Liver (tissue), 9 donors: ENCODE results near the gene SYNGR1. TPM values are rescaled to one million over a fixed set of nuclear protein-coding genes. Genes with fewer than 3 reads are reported as not detected.

Experiments used
- DNase-seq: peaks from one replicate; pipeline ENCODE4 v3.0.0-alpha.2; 2017; ENCODE audit warnings: low spot score
- H3K27ac ChIP-seq, 2 donors: one replicate each; pipeline ENCODE4 v1.7.0; 2013; ENCODE audit warnings: inconsistent platforms in 2 of 2, low read length in 2 of 2, control low read depth in 1 of 2, low read depth in 1 of 2, mild to moderate bottlenecking in 1 of 2
- H3K27me3 ChIP-seq, 4 donors: one replicate each; pipeline versions ENCODE4 v1.6.1 to v1.7.0; 2013; ENCODE audit warnings: low read length in 3 of 4, inconsistent platforms in 1 of 4, mild to moderate bottlenecking in 1 of 4, moderate library complexity in 1 of 4; ENCODE audit not compliant: control insufficient read depth in 4 of 4, insufficient read depth in 4 of 4
- H3K36me3 ChIP-seq, 4 donors: one replicate each; pipeline versions ENCODE4 v1.6.1 to v1.7.0; 2013; ENCODE audit warnings: low read length in 3 of 4, mild to moderate bottlenecking in 3 of 4, low read depth in 1 of 4, moderate library complexity in 1 of 4; ENCODE audit not compliant: control insufficient read depth in 4 of 4, insufficient read depth in 3 of 4
- H3K4me1 ChIP-seq, 4 donors: one replicate each; pipeline versions ENCODE4 v1.6.1 to v1.7.0; 2013; ENCODE audit warnings: low read length in 3 of 4, mild to moderate bottlenecking in 3 of 4, moderate library complexity in 1 of 4; ENCODE audit not compliant: control insufficient read depth in 4 of 4, insufficient read depth in 4 of 4
- H3K4me3 ChIP-seq, 3 donors: one replicate each; pipeline versions ENCODE4 v1.6.1 to v1.7.0; 2013; ENCODE audit warnings: low read length in 3 of 3, control low read depth in 1 of 3, low read depth in 1 of 3, mild to moderate bottlenecking in 1 of 3
- H3K9ac ChIP-seq, 2 donors: one replicate each; pipeline ENCODE4 v1.7.0; 2013; ENCODE audit warnings: low read length in 2 of 2, mild to moderate bottlenecking in 2 of 2, moderate library complexity in 2 of 2, control low read depth in 1 of 2, low read depth in 1 of 2
- H3K9me3 ChIP-seq, 4 donors: one replicate each; pipeline versions ENCODE4 v1.6.1 to v1.7.0; 2013; ENCODE audit warnings: low read length in 3 of 4; ENCODE audit not compliant: control insufficient read depth in 4 of 4
- ATF3 ChIP-seq: IDR thresholded peaks from 2 replicates; pipeline ENCODE4 v1.6.1; 2016; ENCODE audit warnings: antibody characterized with exemption
- FOXA1 ChIP-seq: IDR thresholded peaks from 2 replicates; pipeline ENCODE4 v1.6.1; 2016; ENCODE audit warnings: antibody characterized with exemption
- FOXA2 ChIP-seq: IDR thresholded peaks from 2 replicates; pipeline ENCODE4 v1.6.1; 2016; ENCODE audit warnings: antibody characterized with exemption
- GABPA ChIP-seq, 2 donors: IDR thresholded peaks in 1 of 2; conservative IDR thresholded peaks in 1 of 2; 2 replicates each; pipeline ENCODE4 v1.6.1; 2016; ENCODE audit warnings: antibody characterized with exemption in 2 of 2, mild to moderate bottlenecking in 1 of 2, moderate library complexity in 1 of 2
- HNF4A ChIP-seq, 2 donors: conservative IDR thresholded peaks; 2 replicates each; pipeline ENCODE4 v1.6.1; 2016; ENCODE audit warnings: antibody characterized with exemption in 2 of 2, mild to moderate bottlenecking in 2 of 2
- HNF4G ChIP-seq: IDR thresholded peaks from 2 replicates; pipeline ENCODE4 v1.6.1; 2016; ENCODE audit warnings: antibody characterized with exemption
- JUND ChIP-seq, 2 donors: IDR thresholded peaks; 2 replicates each; pipeline ENCODE4 v1.6.1; 2016; ENCODE audit warnings: antibody characterized with exemption in 2 of 2
- NR2F2 ChIP-seq: IDR thresholded peaks from 2 replicates; pipeline ENCODE4 v1.6.1; 2016; ENCODE audit warnings: antibody characterized with exemption
- REST ChIP-seq: IDR thresholded peaks from 2 replicates; pipeline ENCODE4 v1.6.1; 2016; ENCODE audit warnings: antibody characterized with exemption, mild to moderate bottlenecking
- SP1 ChIP-seq: IDR thresholded peaks from 2 replicates; pipeline ENCODE4 v1.6.1; 2018; ENCODE audit warnings: antibody characterized with exemption, mild to moderate bottlenecking
- TAF1 ChIP-seq: conservative IDR thresholded peaks from 2 replicates; pipeline ENCODE4 v1.6.1; 2016; ENCODE audit warnings: antibody characterized with exemption, mild to moderate bottlenecking
- YY1 ChIP-seq: IDR thresholded peaks from 2 replicates; pipeline ENCODE4 v1.6.1; 2016; ENCODE audit warnings: antibody characterized with exemption, mild to moderate bottlenecking
- ZBTB33 ChIP-seq: IDR thresholded peaks from 2 replicates; pipeline ENCODE4 v1.6.1; 2016; ENCODE audit warnings: antibody characterized with exemption
- WGBS: extraction: QIAGEN DNeasy Blood & Tissue Kit; methylation state at CpG from one replicate; pipeline ENCODE4 v1.1.7; 2013; 5-methylcytosine and 5-hydroxymethylcytosine counted together
- polyA plus RNA-seq, 2 donors: library from polyadenylated mRNA; stranded (reverse) in 1 of 2; unstranded in 1 of 2; fragments of 200-250 nt in 1 of 2; fragments of >200 nt in 1 of 2; fragmentation: Nextera tagmentation in 1 of 2; extraction: Ambion mirVana in 1 of 2; gene quantifications; one replicate each; pipeline versions ENCODE4 v1.2.1 to v1.2.3, GENCODE V29; 2013 to 2015
- total RNA-seq, 2 donors: library from RNA; depleted of rRNA; stranded (reverse); fragments of >200 nt; gene quantifications; one replicate each; pipeline ENCODE4 v1.2.3, GENCODE V29; 2014
- donor health status: healthy.
- donor health status: healthy.
- donor health status: healthy.
- donor health status: healthy.
- donor health status: healthy.

The SYNGR1 gene
- total and polyA plus RNA-seq, 4 donors: 1.8 to 21.9 (median 5.2) TPM

- no peak for TF ChIP-seq SP1
- no peak for TF ChIP-seq HNF4G
- TF ChIP-seq NR2F2: no peak
- no peak for TF ChIP-seq TAF1
- no peak for TF ChIP-seq FOXA2
- no peak for TF ChIP-seq JUND (IDR thresholded peaks at IDR 0.05)
- TF ChIP-seq YY1: no peak
- TF ChIP-seq REST: no peak
- TF ChIP-seq HNF4A (conservative IDR thresholded peaks at IDR 0.05): no peak
- no peak for TF ChIP-seq FOXA1
- Histone ChIP-seq H3K4me1 (no peaks in the 10 kb centered on the region), H3K27ac (no peak overlapping the region), H3K36me3 (peaks cover 28 to 67% (median 35%) of the 10 kb centered on the region in 4 donors), H3K27me3 (no peaks in the 10 kb centered on the region), H3K9me3 (no peaks in the 10 kb centered on the region), H3K4me3 (no peak overlapping the region), H3K9ac (no peak overlapping the region)
- no peak for DNase-seq
- WGBS: 94% methylated on average over 13 of the region's 13 CpGs
These were observed 78.2 kb downstream of the SYNGR1 start for GRCh38 chr22:39427751-39428596.

- no peak overlapping the region for H3K9ac ChIP-seq
- WGBS: 89% methylated on average over 10 of the region's 10 CpGs
- DNase-seq: no peak
- H3K36me3 ChIP-seq: peaks cover 28 to 64% (median 35%) of the 10 kb centered on the region in 4 donors
- H3K27ac ChIP-seq: no peak overlapping the region
- H3K4me3 ChIP-seq: no peak overlapping the region
- no peaks in the 10 kb centered on the region for H3K4me1 ChIP-seq
- TF ChIP-seq ZBTB33 (no peak), GABPA (IDR thresholded peaks at IDR 0.05 in 1 of 2, conservative IDR thresholded peaks at IDR 0.05 in 1 of 2) (no peak), ATF3 (no peak)
- H3K9me3 ChIP-seq: no peaks in the 10 kb centered on the region
- no peaks in the 10 kb centered on the region for H3K27me3 ChIP-seq
These were observed 78.8 kb downstream of the SYNGR1 start for GRCh38 chr22:39428597-39429071.
